H1 (cell line): ENCODE data around the gene ALK. TPM values are rescaled to one million over a fixed set of nuclear protein-coding genes. Genes with fewer than 3 reads are reported as not detected.

Experiments
- CTCF ChIA-PET: fragments of 300-600 bp; sonication (Branson Sonifier 250); formaldehyde crosslinking; loops from one replicate; lab custom pipeline; 2021; ENCODE audit not compliant: partially characterized antibody; lab: Charles Lee
- POLR2A ChIA-PET: fragments of 300-600 bp; sonication (Branson Sonifier 250); formaldehyde crosslinking; loops from one replicate; lab custom pipeline; 2021; ENCODE audit warnings: inconsistent platforms; ENCODE audit not compliant: partially characterized antibody; lab: Charles Lee
- DNase-seq, 2 experiments: peaks; one replicate each; pipeline versions ENCODE4 v3.0.0 to v3.0.0-alpha.2; 2010 to 2022; ENCODE audit warnings: low spot score in 2 of 2, low read depth in 1 of 2, mixed read lengths in 1 of 2
- FAIRE-seq: peaks from 2 replicates; lab custom pipeline; 2011; peaks lifted over from hg19 to GRCh38; lab: Jason Lieb, UNC
- H2AFZ ChIP-seq: 2 replicates; pipeline ENCODE4 v1.8.1; 2012; ENCODE audit warnings: low read length, inconsistent platforms
- H2AK5ac ChIP-seq: 2 replicates; pipeline ENCODE4 v1.6.1; 2013; ENCODE audit warnings: low read depth, low read length
- H2BK120ac ChIP-seq: replicated peaks from 2 replicates; pipeline ENCODE3; 2013; ENCODE audit warnings: low read depth, low read length, inconsistent platforms
- H2BK12ac ChIP-seq: 2 replicates; pipeline ENCODE4 v1.6.1; 2013; ENCODE audit warnings: low read depth, low read length
- H2BK15ac ChIP-seq: 2 replicates; pipeline ENCODE4 v1.6.1; 2013; ENCODE audit warnings: low read length
- H2BK20ac ChIP-seq: 2 replicates; pipeline ENCODE4 v1.6.1; 2013; ENCODE audit warnings: low read length
- H2BK5ac ChIP-seq: 2 replicates; pipeline ENCODE4 v1.6.1; 2013; ENCODE audit warnings: low read depth, low read length
- H3K14ac ChIP-seq: 2 replicates; pipeline ENCODE4 v1.6.1; 2013; ENCODE audit warnings: inconsistent platforms; ENCODE audit not compliant: insufficient read length
- H3K18ac ChIP-seq: 2 replicates; pipeline ENCODE4 v1.6.1; 2013; ENCODE audit warnings: low read length; ENCODE audit errors: extremely low read depth
- H3K23ac ChIP-seq: 2 replicates; pipeline ENCODE4 v1.6.1; 2013; ENCODE audit warnings: inconsistent platforms; ENCODE audit not compliant: insufficient read length
- H3K23me2 ChIP-seq: 2 replicates; pipeline ENCODE4 v1.6.1; 2013; ENCODE audit warnings: low read depth, low read length
- H3K27ac ChIP-seq: 2 replicates; pipeline ENCODE4 v1.6.1; 2011; ENCODE audit warnings: low read depth, low read length, inconsistent platforms
- H3K27me3 ChIP-seq, 4 experiments: replicated peaks in 1 of 4; 1 replicate in 1 of 4; 2 replicates in 3 of 4; pipeline versions ENCODE4 v1.6.1 to v1.8.1; 2011 to 2013; ENCODE audit warnings: low read length in 3 of 4, mild to moderate bottlenecking in 3 of 4, inconsistent platforms in 2 of 4, mixed read lengths in 2 of 4, moderate library complexity in 1 of 4; ENCODE audit not compliant: control insufficient read depth in 3 of 4, insufficient read depth in 3 of 4; ENCODE audit errors: extremely low read depth in 1 of 4
- H3K36me3 ChIP-seq, 4 experiments: 2 replicates each; pipeline versions ENCODE4 v1.6.1 to v1.8.1; 2011 to 2013; ENCODE audit warnings: mild to moderate bottlenecking in 4 of 4, low read length in 3 of 4, moderate library complexity in 2 of 4, control low read depth in 1 of 4, inconsistent platforms in 1 of 4; ENCODE audit not compliant: insufficient read depth in 4 of 4, control insufficient read depth in 2 of 4
- H3K4ac ChIP-seq: replicated peaks from 2 replicates; pipeline ENCODE3; 2013; ENCODE audit warnings: low read length, low read depth, mixed read lengths, inconsistent platforms; ENCODE audit not compliant: insufficient read length
- H3K4me1 ChIP-seq, 4 experiments: replicated peaks in 1 of 4; 1 replicate in 1 of 4; 2 replicates in 3 of 4; pipeline versions ENCODE4 v1.6.1 to v1.8.1; 2011 to 2013; ENCODE audit warnings: low read length in 3 of 4, inconsistent platforms in 2 of 4, mixed read lengths in 1 of 4; ENCODE audit not compliant: insufficient read depth in 4 of 4, control insufficient read depth in 3 of 4
- H3K4me2 ChIP-seq, 2 experiments: 2 replicates each; pipeline versions ENCODE4 v1.6.1 to v1.8.1; 2011 to 2013; ENCODE audit warnings: low read depth in 2 of 2, low read length in 2 of 2, control low read depth in 1 of 2, inconsistent platforms in 1 of 2, mild to moderate bottlenecking in 1 of 2; ENCODE audit not compliant: insufficient read depth in 1 of 2
- H3K4me3 ChIP-seq, 4 experiments: fragments of 200-600, 300-600 bp in 1 of 4; sonication (generic), shearing (Covaris generic), sonication (Bioruptor Twin) in 1 of 4; 2 replicates each; pipeline versions ENCODE4 v1.5.1 to v1.8.1; 2011 to 2016; ENCODE audit warnings: low read length in 4 of 4, low read depth in 3 of 4, control low read depth in 2 of 4, inconsistent platforms in 2 of 4, mild to moderate bottlenecking in 2 of 4, mixed read lengths in 1 of 4, moderate library complexity in 1 of 4; ENCODE audit not compliant: insufficient read depth in 2 of 4; ENCODE audit errors: extremely low read depth in 1 of 4
- H3K56ac ChIP-seq: replicated peaks from 2 replicates; pipeline ENCODE3; 2013; ENCODE audit warnings: low read depth, mild to moderate bottlenecking, mixed read lengths, low read length, inconsistent platforms; ENCODE audit not compliant: insufficient read length
- H3K79me1 ChIP-seq: 2 replicates; pipeline ENCODE4 v1.6.1; 2013; ENCODE audit warnings: low read depth, low read length, control low read depth
- H3K79me2 ChIP-seq, 2 experiments: 2 replicates each; pipeline versions ENCODE4 v1.6.1 to v1.8.1; 2012 to 2013; ENCODE audit warnings: low read length in 2 of 2, mild to moderate bottlenecking in 2 of 2, inconsistent platforms in 1 of 2; ENCODE audit not compliant: insufficient read depth in 2 of 2, control insufficient read depth in 1 of 2
- H3K9ac ChIP-seq, 4 experiments: replicated peaks in 1 of 4; 1 replicate in 1 of 4; 2 replicates in 3 of 4; pipeline versions ENCODE4 v1.6.1 to v1.8.1; 2011 to 2013; ENCODE audit warnings: low read depth in 3 of 4, low read length in 3 of 4, control low read depth in 2 of 4, mild to moderate bottlenecking in 2 of 4, moderate library complexity in 2 of 4, inconsistent platforms in 1 of 4; ENCODE audit errors: extremely low read depth in 1 of 4
- H3K9me3 ChIP-seq, 2 experiments: 2 replicates each; pipeline versions ENCODE4 v1.6.1 to v1.8.1; 2012 to 2013; ENCODE audit warnings: mild to moderate bottlenecking in 2 of 2, moderate library complexity in 2 of 2, control low read depth in 1 of 2, inconsistent platforms in 1 of 2, low read depth in 1 of 2, low read length in 1 of 2, mixed read lengths in 1 of 2; ENCODE audit not compliant: insufficient read depth in 2 of 2
- H4K20me1 ChIP-seq, 2 experiments: replicated peaks in 1 of 2; 2 replicates each; pipeline versions ENCODE3 to v1.8.1; 2011 to 2013; ENCODE audit warnings: inconsistent platforms in 2 of 2, low read length in 2 of 2, mild to moderate bottlenecking in 1 of 2; ENCODE audit not compliant: insufficient read depth in 2 of 2, control insufficient read depth in 1 of 2
- H4K5ac ChIP-seq: 2 replicates; pipeline ENCODE4 v1.6.1; 2013; ENCODE audit warnings: low read length, low read depth, mixed read lengths, inconsistent platforms; ENCODE audit not compliant: insufficient read length
- H4K8ac ChIP-seq: 2 replicates; pipeline ENCODE4 v1.8.0; 2013; ENCODE audit warnings: mild to moderate bottlenecking, moderate library complexity, low read length, inconsistent platforms; ENCODE audit not compliant: insufficient read depth; ENCODE audit errors: extremely low read depth
- H4K91ac ChIP-seq: replicated peaks from 2 replicates; pipeline ENCODE3; 2013; ENCODE audit warnings: low read length, mixed read lengths, inconsistent platforms; ENCODE audit not compliant: insufficient read length
- ASH2L ChIP-seq: fragments of 200-600, 300-600 bp; sonication (generic); IDR thresholded peaks from one replicate; pipeline ENCODE4 v1.7.1; 2017; ENCODE audit warnings: low read length
- CHD1 ChIP-seq: IDR thresholded peaks from 2 replicates; pipeline ENCODE4 v1.6.1; 2012; ENCODE audit warnings: low read depth, low read length, improper control_type of control experiment
- CTCF ChIP-seq, 3 experiments: IDR thresholded peaks; 1 replicate in 2 of 3; 2 replicates in 1 of 3; pipeline versions ENCODE4 v1.5.1 to v1.6.1; 2011; ENCODE audit warnings: low read length in 3 of 3, mild to moderate bottlenecking in 3 of 3, inconsistent platforms in 2 of 3, low read depth in 1 of 3, moderate library complexity in 1 of 3; ENCODE audit not compliant: insufficient read depth in 1 of 3; ENCODE audit errors: control extremely low read depth in 1 of 3
- POLR2A ChIP-seq, 2 experiments: IDR thresholded peaks; 1 replicate in 1 of 2; 2 replicates in 1 of 2; pipeline ENCODE4 v1.6.1; 2011; ENCODE audit warnings: low read depth in 2 of 2, low read length in 2 of 2, mild to moderate bottlenecking in 2 of 2; ENCODE audit errors: control extremely low read depth in 1 of 2
- POU5F1 ChIP-seq: IDR thresholded peaks from 2 replicates; pipeline ENCODE4 v1.6.1; 2011; ENCODE audit warnings: low read depth, mild to moderate bottlenecking, low read length, moderate library complexity
- RAD21 ChIP-seq, 2 experiments: IDR thresholded peaks in 1 of 2; conservative IDR thresholded peaks in 1 of 2; 2 replicates each; pipeline ENCODE4 v1.6.1; 2011; ENCODE audit warnings: low read depth in 2 of 2, low read length in 2 of 2, improper control_type of control experiment in 1 of 2, inconsistent platforms in 1 of 2, mild to moderate bottlenecking in 1 of 2, moderate library complexity in 1 of 2
- RBBP5 ChIP-seq: IDR thresholded peaks from 2 replicates; pipeline ENCODE4 v1.7.1; 2012; ENCODE audit warnings: low read depth, mild to moderate bottlenecking, inconsistent platforms, low read length, moderate library complexity, borderline replicate concordance
- SP4 ChIP-seq: IDR thresholded peaks from 2 replicates; pipeline ENCODE4 v1.6.1; 2012; ENCODE audit warnings: low read length, inconsistent platforms
- WGBS, 2 experiments: shearing (Covaris generic) in 1 of 2; methylation state at CpG; one replicate each; pipeline versions ENCODE4 v1.1.6 to v1.1.7; 2013 to 2015; ENCODE audit warnings: low lambda C conversion rate in 2 of 2, mixed read lengths in 2 of 2, inconsistent platforms in 1 of 2, low coverage in 1 of 2, missing lambda C conversion rate in 1 of 2; ENCODE audit not compliant: insufficient replicate concordance in 2 of 2, insufficient coverage in 1 of 2, insufficient read length in 1 of 2; ENCODE audit errors: extremely low coverage in 1 of 2, missing lambda C conversion rate in 1 of 2; 5-methylcytosine and 5-hydroxymethylcytosine counted together
- polyA plus RNA-seq, 7 experiments: library from polyadenylated mRNA; depleted of rRNA in 3 of 7; stranded (reverse) in 5 of 7; unstranded in 2 of 7; fragments of >200 nt in 5 of 7; fragments of 200-250 nt in 2 of 7; gene quantifications; 1 replicate in 5 of 7; 2 replicates in 1 of 7; 4 replicates in 1 of 7; pipeline versions ENCODE4 v1.2.1 to v1.2.3, GENCODE V29; 2011 to 2013; ENCODE audit warnings: missing spikeins in 2 of 7, mixed read lengths in 2 of 7
- total RNA-seq: library from RNA; stranded (reverse); fragmentation: NEBNext Ultra II Directional; extraction: Animal tissue kit (Norgen Biotek cat#: 25700); gene quantifications from 2 replicates; pipeline ENCODE4 v1.2.1, GENCODE V29; 2021

Gene ALK
- total and polyA plus RNA-seq, 2 of the 8 experiments (the other 6 are each of a cell fraction or from before 2014, with no cell fraction given): 0.02 to 0.09 TPM

GRCh38 chr2:29644949-29645348 is 276.4 kb downstream of the ALK start:
- no peak overlapping the region for H2BK15ac ChIP-seq
- no peaks in the 10 kb centered on the region for H3K79me1 ChIP-seq
- H3K14ac ChIP-seq: no peak overlapping the region
- no peak overlapping the region for H3K18ac ChIP-seq
- H2BK5ac ChIP-seq: no peak overlapping the region
- WGBS, 2 experiments: 94% methylated on average over 1 of the region's 1 CpG; no CpG with 5 or more reads in 1 of the 2 experiments
- H2AFZ ChIP-seq: no peak overlapping the region
- no peak overlapping the region for H4K5ac ChIP-seq
- no peak overlapping the region for H3K4me3 ChIP-seq
- no peak overlapping the region for H3K9ac ChIP-seq
- no peak for DNase-seq
- TF ChIP-seq CHD1 (no peak), ASH2L (no peak), RBBP5 (no peak), POU5F1 (no peak), RAD21 (IDR thresholded peaks at IDR 0.05 in 1 of 2, conservative IDR thresholded peaks at IDR 0.05 in 1 of 2; ENCODE audit: low read depth in 2 of 2, low read length in 2 of 2) (no peak), SP4 (no peak), POLR2A (IDR thresholded peaks at IDR 0.05; ENCODE audit: control extremely low read depth in 1 of 2, low read depth in 2 of 2, low read length in 2 of 2) (no peak), CTCF (IDR thresholded peaks at IDR 0.05; ENCODE audit: control extremely low read depth in 1 of 3, insufficient read depth in 1 of 3, low read depth in 1 of 3, low read length in 3 of 3) (no peak)
- CTCF ChIA-PET: interaction anchor here (0.6 to 0.9 kb wide), 2 partner anchors 26 to 158 kb away, joined by 3 to 4 read pairs; no protein-coding TSS in a partner anchor
- no peak overlapping the region for H2BK20ac ChIP-seq
- H3K79me2 ChIP-seq: no peaks in the 10 kb centered on the region
- H3K4me1 ChIP-seq: no peaks in the 10 kb centered on the region
- no peak overlapping the region for H2BK12ac ChIP-seq
- peaks cover 3 to 4% of the 10 kb centered on the region in 2 experiments; a peak in 1 of 4 replicates for H3K9me3 ChIP-seq
- no peak overlapping the region for H3K27ac ChIP-seq
- no peaks in the 10 kb centered on the region for H3K36me3 ChIP-seq
- no peak overlapping the region for H3K4me2 ChIP-seq
- no peak overlapping the region for H2AK5ac ChIP-seq
- no peak overlapping the region for H3K4ac ChIP-seq
- H3K23me2 ChIP-seq: no peaks in the 10 kb centered on the region; the same call in 1 of the 2 replicates
- no peak overlapping the region for H4K8ac ChIP-seq
- H3K27me3 ChIP-seq: no peaks in the 10 kb centered on the region
- H4K91ac ChIP-seq: no peak overlapping the region
- POLR2A ChIA-PET: no interaction called here
- no peak overlapping the region for H3K56ac ChIP-seq
- no peak overlapping the region for H3K23ac ChIP-seq
- no peak for FAIRE-seq
- no peaks in the 10 kb centered on the region for H4K20me1 ChIP-seq
- H2BK120ac ChIP-seq: no peak overlapping the region
